Activated CD8-positive, alpha-beta memory T cell treated with anti-CD3 and anti-CD28 coated beads, Interleukin-2, amount 50 U/mL, for 48 hours (primary cell): ENCODE measurements around the gene PTPRJ.
"Not testable (repeated sequence)": the region's sequence is repeated elsewhere in the genome, so short reads cannot be mapped to it uniquely, and the experiment has no call there.

Source experiments
- DNase-seq: peaks from one replicate; pipeline ENCODE4 v3.0.0-alpha.2; 2020

The PTPRJ gene

GRCh38 chr11:48172818-48173609, 192.7 kb downstream of the PTPRJ start:
- DNase-seq, result peak; percentile 86

- DNase-seq, result no peak
Observed at GRCh38 chr11:48177661-48178060, 197.3 kb downstream of the PTPRJ start.

- no peak for DNase-seq
Observed at GRCh38 chr11:48180627-48181026, 200.3 kb downstream of the PTPRJ start.

- DNase-seq, result no peak
Observed at GRCh38 chr11:48182860-48183526, 202.6 kb downstream of the PTPRJ start.

- no peak for DNase-seq
Observed at GRCh38 chr11:48184452-48184851, 204.1 kb downstream of the PTPRJ start.

- DNase-seq, result not testable (repeated sequence)
Observed at GRCh38 chr11:48190906-48191654, 210.7 kb downstream of the PTPRJ start.

GRCh38 chr11:48193876-48194275, 213.5 kb downstream of the PTPRJ start:
- DNase-seq, result no peak

GRCh38 chr11:48207881-48208280, 227.5 kb downstream of the PTPRJ start:
- no peak for DNase-seq

- DNase-seq, result no peak
Observed at GRCh38 chr11:48210052-48210451, 229.7 kb downstream of the PTPRJ start.

GRCh38 chr11:48216510-48216909, 236.2 kb downstream of the PTPRJ start, which contains the start of gene OR4B1:
TSS of gene OR4B1 (plus strand) at chr11:48216810. CDS start at chr11:48216810, 0 bp downstream.
- DNase-seq, result no peak
